Measurements from ENCODE around the gene ITGA3.

ITGA3 gene

GRCh38 chr17:50063561-50064252 lies 7.8 kb downstream of the ITGA3 start:
- no peak for DNase-seq
- TF ChIP-seq POLR2A (IDR thresholded peaks at IDR 0.05; ENCODE audit: low read length): no peak
- TF ChIP-seq GATA1 (IDR thresholded peaks at IDR 0.05; ENCODE audit: low read depth, low read length): no peak

- DNase-seq: no peak
- TF ChIP-seq GATA1 (IDR thresholded peaks at IDR 0.05; ENCODE audit: low read depth, low read length): no peak
- TF ChIP-seq POLR2A (IDR thresholded peaks at IDR 0.05; ENCODE audit: low read length): no peak
Measured at GRCh38 chr17:50064253-50065001, 8.5 kb downstream of the ITGA3 start.

- DNase-seq: no peak
- TF ChIP-seq GATA1 (IDR thresholded peaks at IDR 0.05; ENCODE audit: low read depth, low read length): no peak
- TF ChIP-seq POLR2A (IDR thresholded peaks at IDR 0.05; ENCODE audit: low read length): no peak
Measured at GRCh38 chr17:50065056-50065455, 9.1 kb downstream of the ITGA3 start.

- DNase-seq: no peak
- no peak for TF ChIP-seq GATA1 (IDR thresholded peaks at IDR 0.05; ENCODE audit: low read depth, low read length)
- TF ChIP-seq POLR2A (IDR thresholded peaks at IDR 0.05; ENCODE audit: low read length): no peak
Measured at GRCh38 chr17:50066995-50067394, 11.1 kb downstream of the ITGA3 start.

GRCh38 chr17:50067996-50068395 lies 12.1 kb downstream of the ITGA3 start:
- DNase-seq: no peak
- TF ChIP-seq POLR2A (IDR thresholded peaks at IDR 0.05; ENCODE audit: low read length): no peak
- TF ChIP-seq GATA1 (IDR thresholded peaks at IDR 0.05; ENCODE audit: low read depth, low read length): no peak

GRCh38 chr17:50070908-50071680 lies 15.2 kb downstream of the ITGA3 start:
- DNase-seq: no peak

GRCh38 chr17:50071692-50072091 lies 15.8 kb downstream of the ITGA3 start:
- TF ChIP-seq POLR2A (IDR thresholded peaks at IDR 0.05; ENCODE audit: low read length) (no peak), GATA1 (IDR thresholded peaks at IDR 0.05; ENCODE audit: low read depth, low read length) (no peak)
- no peak for DNase-seq

More at GRCh38 chr17:50070908-50071680, 15.2 kb downstream of the ITGA3 start:
- TF ChIP-seq GATA1 (IDR thresholded peaks at IDR 0.05; ENCODE audit: low read depth, low read length) (no peak), POLR2A (IDR thresholded peaks at IDR 0.05; ENCODE audit: low read length) (no peak)

- no peak for DNase-seq
- no peak for TF ChIP-seq GATA1 (IDR thresholded peaks at IDR 0.05; ENCODE audit: low read depth, low read length)
- no peak for TF ChIP-seq POLR2A (IDR thresholded peaks at IDR 0.05; ENCODE audit: low read length)
Measured at GRCh38 chr17:50072130-50072529, 16.2 kb downstream of the ITGA3 start.

- no peak for DNase-seq
- TF ChIP-seq GATA1 (IDR thresholded peaks at IDR 0.05; ENCODE audit: low read depth, low read length) (no peak), POLR2A (IDR thresholded peaks at IDR 0.05; ENCODE audit: low read length) (no peak)
Measured at GRCh38 chr17:50072925-50073324, 17.0 kb downstream of the ITGA3 start.

GRCh38 chr17:50074227-50074626 lies 18.3 kb downstream of the ITGA3 start:
- no peak for DNase-seq
- TF ChIP-seq POLR2A (IDR thresholded peaks at IDR 0.05; ENCODE audit: low read length): no peak
- TF ChIP-seq GATA1 (IDR thresholded peaks at IDR 0.05; ENCODE audit: low read depth, low read length): no peak

- no peak for DNase-seq
- TF ChIP-seq GATA1 (IDR thresholded peaks at IDR 0.05; ENCODE audit: low read depth, low read length) (no peak), POLR2A (IDR thresholded peaks at IDR 0.05; ENCODE audit: low read length) (no peak)
Measured at GRCh38 chr17:50075446-50076032, 19.6 kb downstream of the ITGA3 start.

- TF ChIP-seq GATA1 (IDR thresholded peaks at IDR 0.05; ENCODE audit: low read depth, low read length): no peak
- DNase-seq: no peak
Measured at GRCh38 chr17:50076221-50076590, 20.3 kb downstream of the ITGA3 start.

GRCh38 chr17:50076591-50077235 lies 20.8 kb downstream of the ITGA3 start:
- DNase-seq: no peak

More at GRCh38 chr17:50076591-50077235, 20.8 kb downstream of the ITGA3 start:
- no peak for TF ChIP-seq GATA1 (IDR thresholded peaks at IDR 0.05; ENCODE audit: low read depth, low read length)
- no peak for TF ChIP-seq POLR2A (IDR thresholded peaks at IDR 0.05; ENCODE audit: low read length)

Data from erythroblast (primary cell).